IPS-15b (cell line): Measurements from ENCODE around the gene CD81.
A peak's percentile ranks its signal among the peaks of the same experiment; 100 is the strongest.
"Not testable (repeated sequence)": the region's sequence is repeated elsewhere in the genome, so short reads cannot be mapped to it uniquely, and the experiment has no call there.

Experiments used
- H3K27me3 ChIP-seq: one replicate; pipeline ENCODE4 v1.6.1; 2013; ENCODE audit warnings: low read length; ENCODE audit not compliant: control insufficient read depth, insufficient read depth
- H3K36me3 ChIP-seq: one replicate; pipeline ENCODE4 v1.6.1; 2013; ENCODE audit warnings: low read length; ENCODE audit not compliant: control insufficient read depth, insufficient read depth
- H3K4me1 ChIP-seq: one replicate; pipeline ENCODE4 v1.6.1; 2013; ENCODE audit warnings: mild to moderate bottlenecking, low read length; ENCODE audit not compliant: control insufficient read depth, insufficient read depth
- H3K4me3 ChIP-seq: one replicate; pipeline ENCODE4 v1.5.1; 2013; ENCODE audit warnings: low read depth, low read length
- H3K9ac ChIP-seq: one replicate; pipeline ENCODE4 v1.6.1; 2013; ENCODE audit warnings: low read depth, mild to moderate bottlenecking, low read length
- H3K9me3 ChIP-seq: one replicate; pipeline ENCODE4 v1.6.1; 2013; ENCODE audit warnings: mild to moderate bottlenecking, low read length; ENCODE audit not compliant: control insufficient read depth, insufficient read depth

CD81 gene, protein sequence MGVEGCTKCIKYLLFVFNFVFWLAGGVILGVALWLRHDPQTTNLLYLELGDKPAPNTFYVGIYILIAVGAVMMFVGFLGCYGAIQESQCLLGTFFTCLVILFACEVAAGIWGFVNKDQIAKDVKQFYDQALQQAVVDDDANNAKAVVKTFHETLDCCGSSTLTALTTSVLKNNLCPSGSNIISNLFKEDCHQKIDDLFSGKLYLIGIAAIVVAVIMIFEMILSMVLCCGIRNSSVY

DNA sequence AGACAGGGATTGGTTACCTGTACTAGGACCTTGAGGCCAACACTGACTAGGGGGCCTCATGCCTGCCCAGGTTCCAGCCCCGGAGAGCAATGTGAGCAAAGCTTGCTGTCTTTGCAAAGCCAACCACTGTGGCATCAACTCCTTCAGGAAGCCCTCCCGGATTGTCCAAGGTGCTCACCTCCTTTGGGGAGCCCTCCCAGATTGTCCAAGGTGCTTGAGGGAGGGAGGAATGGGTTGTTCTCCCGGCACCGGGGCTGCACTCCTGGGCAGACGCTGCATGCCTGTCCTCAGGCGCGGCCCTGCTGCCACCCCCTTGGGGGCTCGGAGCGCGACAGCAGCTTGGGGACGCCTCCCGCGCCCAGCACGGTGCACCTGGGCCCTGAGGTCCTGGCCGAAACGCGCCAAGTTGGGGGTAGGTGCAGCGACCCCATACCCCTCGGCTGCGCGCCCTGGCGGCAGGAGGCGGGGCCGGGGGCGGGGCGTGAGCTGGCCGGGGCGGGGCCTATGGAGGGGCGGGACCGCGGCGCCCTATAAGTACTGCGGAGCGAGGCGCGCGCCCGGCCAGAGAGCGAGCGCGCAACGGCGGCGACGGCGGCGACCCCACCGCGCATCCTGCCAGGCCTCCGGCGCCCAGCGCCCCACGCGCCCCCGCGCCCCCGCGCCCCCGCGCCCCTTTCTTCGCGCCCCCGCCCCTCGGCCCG lies at the start of gene CD81:
TSS of gene CD81 (plus strand) at position 560 of the 701 bp plus-strand sequence. CDS start 240 bp downstream, outside the sequence.
- Histone ChIP-seq H3K9me3 (no peaks in the 10 kb centered on the region), H3K36me3 (peaks cover 4% of the 10 kb centered on the region), H3K4me3 (peak within 1 kb of the TSS; percentile 86), H3K4me1 (peaks cover 2% of the 10 kb centered on the region), H3K9ac (peak within 1 kb of the TSS; percentile 73), H3K27me3 (no peaks in the 10 kb centered on the region)

GRCh38 chr11:2328021-2328420 lies 49.1 kb upstream of the CD81 start:
- H3K4me3 ChIP-seq: no peak overlapping the region
- H3K27me3 ChIP-seq: no peaks in the 10 kb centered on the region
- H3K9ac ChIP-seq: no peak overlapping the region
- H3K9me3 ChIP-seq: peaks cover 8% of the 10 kb centered on the region
- H3K36me3 ChIP-seq: no peaks in the 10 kb centered on the region
- H3K4me1 ChIP-seq: no peaks in the 10 kb centered on the region

- Histone ChIP-seq H3K4me1 (no peaks in the 10 kb centered on the region), H3K36me3 (no peaks in the 10 kb centered on the region), H3K4me3 (no peak overlapping the region), H3K27me3 (no peaks in the 10 kb centered on the region), H3K9ac (no peak overlapping the region), H3K9me3 (peaks cover 8% of the 10 kb centered on the region)
Observed at GRCh38 chr11:2328656-2329354, 48.3 kb upstream of the CD81 start.

GRCh38 chr11:2329551-2329950 lies 47.6 kb upstream of the CD81 start:
- peaks cover 8% of the 10 kb centered on the region for H3K9me3 ChIP-seq
- no peaks in the 10 kb centered on the region for H3K36me3 ChIP-seq
- H3K9ac ChIP-seq: no peak overlapping the region
- H3K27me3 ChIP-seq: no peaks in the 10 kb centered on the region
- H3K4me1 ChIP-seq: no peaks in the 10 kb centered on the region
- H3K4me3 ChIP-seq: no peak overlapping the region

- H3K9ac ChIP-seq: no peak overlapping the region
- no peaks in the 10 kb centered on the region for H3K27me3 ChIP-seq
- no peaks in the 10 kb centered on the region for H3K36me3 ChIP-seq
- H3K9me3 ChIP-seq: peaks cover 8% of the 10 kb centered on the region
- no peak overlapping the region for H3K4me3 ChIP-seq
- no peaks in the 10 kb centered on the region for H3K4me1 ChIP-seq
Observed at GRCh38 chr11:2330696-2331095, 46.4 kb upstream of the CD81 start.

DNA sequence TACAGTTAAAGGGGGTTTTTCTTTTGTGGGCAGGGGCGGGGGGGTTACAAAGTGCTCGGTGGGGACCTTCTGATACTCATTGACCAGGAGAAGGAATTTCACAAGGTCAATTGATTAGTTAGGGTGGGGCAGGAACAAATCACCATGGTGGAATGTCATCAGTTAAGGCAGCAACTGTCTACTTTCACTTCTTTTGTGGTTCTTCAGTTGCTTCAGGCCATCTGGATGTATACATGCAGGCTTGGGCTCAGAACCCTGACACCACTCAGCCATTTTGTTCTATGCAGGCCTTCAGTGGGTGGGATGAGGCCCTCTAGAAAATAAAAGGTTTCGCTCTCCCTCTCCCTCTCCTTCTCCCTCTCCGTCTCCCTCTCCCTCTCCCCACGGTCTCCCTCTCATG lies 45.7 kb upstream of the CD81 start:
- peaks cover under 1% of the 10 kb centered on the region for H3K36me3 ChIP-seq
- H3K4me3 ChIP-seq: no peak overlapping the region
- no peak overlapping the region for H3K9ac ChIP-seq
- peaks cover 8% of the 10 kb centered on the region for H3K9me3 ChIP-seq
- H3K4me1 ChIP-seq: no peaks in the 10 kb centered on the region
- H3K27me3 ChIP-seq: no peaks in the 10 kb centered on the region

DNA sequence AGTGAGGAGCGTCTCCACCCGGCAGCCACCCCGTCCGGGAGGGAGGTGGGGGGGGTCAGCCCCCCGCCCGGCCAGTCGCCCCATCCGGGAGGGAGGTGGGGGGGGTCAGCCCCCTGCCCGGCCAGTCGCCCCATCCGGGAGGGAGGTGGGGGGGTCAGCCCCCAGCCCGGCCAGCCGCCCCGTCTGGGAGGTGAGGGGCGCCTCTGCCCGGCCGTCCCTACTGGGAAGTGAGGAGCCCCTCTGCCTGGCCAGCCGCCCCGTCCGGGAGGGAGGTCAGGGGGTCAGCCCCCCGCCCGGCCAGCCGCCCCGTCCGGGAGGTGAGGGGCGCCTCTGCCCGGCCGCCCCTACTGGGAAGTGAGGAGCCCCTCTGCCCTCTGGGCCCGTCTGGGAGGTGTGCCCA lies 44.5 kb upstream of the CD81 start:
- not testable (repeated sequence) for H3K9me3 ChIP-seq, H3K4me3 ChIP-seq, H3K4me1 ChIP-seq, H3K36me3 ChIP-seq, H3K9ac ChIP-seq, H3K27me3 ChIP-seq

DNA sequence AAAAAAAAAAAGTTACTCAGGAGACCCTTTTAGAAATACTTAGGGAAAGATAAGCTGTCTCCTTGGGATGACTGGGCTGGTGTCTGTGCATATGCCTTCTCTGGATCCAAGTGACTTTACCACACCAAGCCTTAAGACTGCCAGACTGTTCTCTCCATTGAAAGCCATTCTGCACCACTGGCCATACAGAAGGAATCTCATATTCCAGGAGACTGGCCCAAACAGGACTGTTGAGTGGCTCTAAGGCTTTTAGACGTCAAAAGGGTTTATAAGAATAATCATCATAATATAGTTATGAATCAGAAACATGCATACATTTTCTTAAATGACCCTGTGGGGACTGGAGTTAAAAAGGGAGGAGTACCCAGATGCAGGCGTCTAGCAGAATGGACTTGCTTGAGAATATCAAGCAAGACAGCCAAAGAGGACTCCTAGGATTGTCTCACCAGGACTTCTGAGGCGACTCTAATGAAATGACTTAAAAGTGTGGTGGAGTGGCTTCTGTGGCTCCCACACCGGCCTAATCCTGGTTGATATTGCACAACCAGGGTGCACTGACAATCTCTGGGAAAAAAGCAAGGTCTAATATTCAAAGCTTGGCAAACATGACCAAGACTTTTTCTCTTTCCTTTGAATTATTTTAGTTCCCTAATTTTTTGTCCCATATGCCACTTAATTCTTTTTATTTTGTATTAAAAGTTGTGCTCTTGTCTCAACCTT lies 43.5 kb upstream of the CD81 start:
- not testable (repeated sequence) for H3K36me3 ChIP-seq, H3K4me1 ChIP-seq, H3K27me3 ChIP-seq, H3K9ac ChIP-seq, H3K4me3 ChIP-seq, H3K9me3 ChIP-seq

- not testable (repeated sequence) for H3K9me3 ChIP-seq, H3K9ac ChIP-seq, H3K4me3 ChIP-seq, H3K27me3 ChIP-seq, H3K36me3 ChIP-seq
- H3K4me1 ChIP-seq: peaks cover 12% of the 10 kb centered on the region
Observed at GRCh38 chr11:2335286-2335685, 41.8 kb upstream of the CD81 start.

DNA sequence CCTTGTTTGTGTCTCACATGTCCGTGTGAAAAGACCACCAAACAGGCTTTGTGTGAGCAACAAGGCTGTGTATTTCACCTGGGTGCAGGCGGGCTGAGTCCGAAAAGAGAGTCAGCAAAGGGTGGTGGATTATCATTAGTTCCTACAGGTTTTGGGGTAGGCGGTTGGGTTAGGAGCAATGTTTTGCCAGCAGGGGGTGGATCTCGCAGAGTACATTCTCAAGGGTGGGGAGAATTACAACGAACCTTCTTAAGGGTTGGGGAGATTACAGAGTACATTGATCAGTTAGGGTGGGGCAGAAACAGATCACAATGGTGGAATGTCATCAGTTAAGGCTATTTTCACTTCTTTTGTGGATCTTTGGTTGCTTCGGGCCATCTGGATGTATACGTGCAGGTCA lies 38.4 kb upstream of the CD81 start:
- peaks cover 14% of the 10 kb centered on the region for H3K4me1 ChIP-seq
- not testable (repeated sequence) for H3K4me3 ChIP-seq, H3K9me3 ChIP-seq, H3K36me3 ChIP-seq, H3K9ac ChIP-seq, H3K27me3 ChIP-seq

DNA sequence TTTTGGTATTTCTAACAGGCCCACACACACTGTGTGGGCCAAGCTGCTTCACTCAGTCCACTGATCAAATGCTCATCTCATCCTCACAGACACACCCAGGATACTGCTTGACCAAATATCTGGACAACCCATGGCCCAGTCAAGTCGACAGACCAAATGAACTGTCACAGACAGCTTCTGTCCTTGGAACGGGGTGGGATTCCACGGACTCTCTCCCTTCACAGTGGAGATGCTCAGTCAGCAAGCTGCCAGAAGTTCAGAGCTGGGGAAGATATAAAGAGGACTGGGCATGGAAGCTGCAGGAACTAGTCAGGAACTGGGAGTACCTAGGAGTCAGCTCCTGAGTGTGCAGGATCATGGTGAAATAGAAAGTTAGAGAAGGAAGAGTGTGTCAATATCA lies 34.6 kb upstream of the CD81 start:
- Histone ChIP-seq H3K4me3 (no peak overlapping the region), H3K27me3 (no peaks in the 10 kb centered on the region), H3K36me3 (no peaks in the 10 kb centered on the region), H3K9me3 (no peaks in the 10 kb centered on the region), H3K9ac (no peak overlapping the region), H3K4me1 (peaks cover 14% of the 10 kb centered on the region)
